ENCODE measurements around the gene PRKN.

The PRKN gene

GRCh38 chr6:161406646-161407045, 1320.9 kb downstream of the PRKN start:
- 0 out of 2 replicates have a peak, but pooled peaks have one; percentile 15 for TF ChIP-seq ISL1 (CRISPR knock-in tag; IDR thresholded peaks at IDR 0.05)
- no peak for TF ChIP-seq POU6F1 (CRISPR knock-in tag; IDR thresholded peaks at IDR 0.05; ENCODE audit: borderline replicate concordance, low read depth)
- 0 out of 3 replicates have a peak, but pooled peaks have one; percentile 28 for ATAC-seq

- ATAC-seq, result no peak
- TF ChIP-seq ESRRG (CRISPR knock-in tag; IDR thresholded peaks at IDR 0.05), result no peak
- no peak for TF ChIP-seq CSDC2 (CRISPR knock-in tag; IDR thresholded peaks at IDR 0.05)
- TF ChIP-seq TOX (CRISPR knock-in tag; IDR thresholded peaks at IDR 0.05; ENCODE audit: borderline replicate concordance), result no peak
Observed at GRCh38 chr6:161405418-161405817, 1322.1 kb downstream of the PRKN start.

GRCh38 chr6:161403717-161404116, 1323.8 kb downstream of the PRKN start:
- ATAC-seq, result no peak
- TF ChIP-seq PATZ1 (CRISPR knock-in tag; IDR thresholded peaks at IDR 0.05; ENCODE audit: borderline replicate concordance) (no peak), SNAI2 (CRISPR knock-in tag; IDR thresholded peaks at IDR 0.05) (no peak), TCF4 (CRISPR knock-in tag; IDR thresholded peaks at IDR 0.05; ENCODE audit: borderline replicate concordance) (no peak), CREB5 (CRISPR knock-in tag; IDR thresholded peaks at IDR 0.05; ENCODE audit: low read depth) (no peak), TSHZ2 (CRISPR knock-in tag; IDR thresholded peaks at IDR 0.05) (no peak), TOX (CRISPR knock-in tag; IDR thresholded peaks at IDR 0.05; ENCODE audit: borderline replicate concordance) (no peak), OSR1 (CRISPR knock-in tag; IDR thresholded peaks at IDR 0.05) (no peak), GLIS3 (CRISPR knock-in tag; IDR thresholded peaks at IDR 0.05) (no peak), ESRRG (CRISPR knock-in tag; IDR thresholded peaks at IDR 0.05) (no peak), CSRNP3 (CRISPR knock-in tag; IDR thresholded peaks at IDR 0.05) (no peak), PPARA (CRISPR knock-in tag; IDR thresholded peaks at IDR 0.05; ENCODE audit: borderline replicate concordance) (no peak), ZC3H10 (CRISPR knock-in tag; IDR thresholded peaks at IDR 0.05) (no peak), ZFP30 (CRISPR knock-in tag; IDR thresholded peaks at IDR 0.05) (no peak), ZFP3 (CRISPR knock-in tag; IDR thresholded peaks at IDR 0.05) (no peak), ZNF70 (CRISPR knock-in tag; IDR thresholded peaks at IDR 0.05) (no peak), ARNTL (CRISPR knock-in tag; IDR thresholded peaks at IDR 0.05; ENCODE audit: borderline replicate concordance, low read depth) (no peak), ZNF565 (CRISPR knock-in tag; conservative IDR thresholded peaks at IDR 0.05; ENCODE audit: low read depth) (no peak)

All from SK-N-SH treated with all-trans-retinoic acid at 6 μM for 48 hours (cell line).